Superior temporal gyrus (tissue), 1 donor: ENCODE measurements around the gene SMYD3.
"Not testable (repeated sequence)": the region's sequence is repeated elsewhere in the genome, so short reads cannot be mapped to it uniquely, and the experiment has no call there.

Experiments used
- DNase-seq: peaks from one replicate; pipeline ENCODE4 v3.0.0-alpha.2; 2016; ENCODE audit errors: extremely low spot score

The SMYD3 gene

DNA sequence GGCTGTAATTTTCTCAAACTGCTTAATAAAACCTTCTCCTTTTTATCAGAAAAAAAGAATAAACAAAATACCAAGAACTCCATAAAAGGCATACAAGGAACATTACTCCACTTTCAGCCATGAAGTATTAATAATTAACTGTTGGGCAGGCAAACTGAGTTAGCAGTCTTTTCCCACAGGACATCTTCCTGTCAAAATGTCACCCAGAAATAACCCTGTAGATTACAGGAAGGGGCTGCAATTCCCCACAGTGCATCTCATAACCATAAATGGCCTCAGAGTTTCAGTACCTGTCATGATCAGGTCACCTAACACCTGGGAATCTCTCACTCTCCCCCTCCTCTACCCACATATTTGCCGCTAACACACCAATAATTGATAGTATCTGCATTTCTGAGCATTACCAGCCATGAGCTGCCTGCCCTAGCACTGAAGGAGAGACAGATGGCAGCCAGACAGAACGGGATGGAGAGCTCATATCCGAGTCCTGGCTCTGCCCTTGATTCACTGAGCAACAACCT lies 475.0 kb downstream of the SMYD3 start:
- DNase-seq: no peak

DNA sequence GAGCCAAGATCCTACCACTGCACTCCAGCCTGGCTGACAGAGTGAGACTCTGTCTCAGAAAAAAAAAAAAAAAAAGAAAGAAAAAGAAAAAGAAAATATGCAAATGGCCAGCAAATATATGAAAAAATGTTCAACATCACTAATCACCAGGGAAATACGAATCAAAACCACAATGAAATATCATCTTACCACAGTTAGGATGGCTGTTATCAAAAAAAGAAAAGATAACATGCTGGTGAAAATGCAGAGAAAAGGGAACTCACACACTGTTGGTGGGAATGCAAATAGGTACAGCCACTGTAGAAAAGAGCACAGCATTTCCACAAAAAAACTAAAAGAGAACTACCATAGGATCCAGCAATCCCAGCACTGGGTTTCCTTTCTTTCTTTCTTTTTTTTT lies 477.5 kb downstream of the SMYD3 start:
- DNase-seq: no peak

DNA sequence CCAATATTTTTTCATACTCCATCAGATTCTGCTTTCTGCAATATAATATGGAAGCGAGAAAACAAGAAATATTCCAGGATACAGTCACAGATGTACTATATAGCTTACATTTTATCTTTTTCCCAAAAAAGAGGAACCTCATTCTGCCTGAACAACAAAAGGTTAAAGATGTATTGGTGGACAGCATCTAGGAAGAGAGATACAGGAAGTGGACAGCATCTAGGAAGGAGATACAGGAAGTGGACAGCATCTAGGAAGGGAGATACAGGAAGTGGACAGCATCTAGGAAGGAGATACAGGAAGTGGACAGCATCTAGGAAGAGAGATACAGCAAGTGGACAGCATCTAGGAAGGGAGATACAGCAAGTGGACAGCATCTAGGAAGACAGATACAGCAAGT lies 483.0 kb downstream of the SMYD3 start:
- DNase-seq: not testable (repeated sequence)

DNA sequence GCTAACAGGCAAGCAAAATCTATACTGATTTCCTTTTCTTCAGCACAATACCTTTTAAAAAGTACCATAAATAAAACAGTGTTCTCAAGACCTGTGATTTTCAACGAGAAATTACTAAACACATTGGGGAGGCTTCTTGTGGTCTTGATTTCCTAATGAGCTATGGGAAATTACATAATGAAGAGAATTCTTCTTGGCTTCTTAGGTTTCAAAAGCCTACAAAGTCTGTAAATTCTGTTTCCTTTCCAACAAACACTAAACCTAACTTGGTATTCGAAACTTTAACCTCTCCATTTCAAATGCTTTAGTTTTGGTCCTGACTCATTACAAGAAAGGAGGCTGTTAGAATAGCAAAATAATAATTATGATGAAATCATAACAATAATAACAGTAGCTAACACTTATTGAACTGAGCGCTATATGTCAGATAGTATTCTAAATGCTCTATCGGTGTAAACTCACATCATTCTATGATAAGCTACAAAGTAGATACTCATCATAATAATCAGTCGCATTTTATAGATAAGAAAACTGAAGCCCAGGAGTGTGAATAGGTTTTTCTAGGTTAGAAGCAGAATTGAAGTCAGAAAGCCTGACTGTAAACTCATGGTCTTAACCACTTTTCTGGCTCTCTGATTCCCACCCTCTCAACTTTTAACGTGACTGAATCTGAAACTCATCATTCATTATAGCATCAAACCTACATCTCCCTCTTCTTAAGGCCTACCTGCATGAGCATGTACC lies 486.7 kb downstream of the SMYD3 start:
- no peak for DNase-seq

DNA sequence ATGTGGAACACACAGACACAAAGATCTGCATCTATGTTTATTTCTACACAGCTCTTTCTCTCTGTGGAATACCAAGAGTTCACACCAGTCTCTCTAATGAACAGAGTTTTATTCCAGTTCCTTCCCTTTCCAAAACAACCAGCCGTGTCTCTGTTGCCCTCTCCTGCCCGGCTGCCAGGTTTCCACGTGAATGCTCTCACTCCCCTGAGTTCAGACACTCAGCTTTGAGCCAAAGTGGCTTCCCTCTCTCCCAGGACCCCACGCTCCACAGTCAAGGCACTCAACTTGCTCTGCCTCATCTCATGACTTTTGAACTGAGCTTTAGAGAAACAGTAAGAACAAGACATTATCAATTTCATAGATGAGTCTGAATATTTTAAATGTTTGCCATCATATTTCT lies 488.9 kb downstream of the SMYD3 start:
- no peak for DNase-seq

DNA sequence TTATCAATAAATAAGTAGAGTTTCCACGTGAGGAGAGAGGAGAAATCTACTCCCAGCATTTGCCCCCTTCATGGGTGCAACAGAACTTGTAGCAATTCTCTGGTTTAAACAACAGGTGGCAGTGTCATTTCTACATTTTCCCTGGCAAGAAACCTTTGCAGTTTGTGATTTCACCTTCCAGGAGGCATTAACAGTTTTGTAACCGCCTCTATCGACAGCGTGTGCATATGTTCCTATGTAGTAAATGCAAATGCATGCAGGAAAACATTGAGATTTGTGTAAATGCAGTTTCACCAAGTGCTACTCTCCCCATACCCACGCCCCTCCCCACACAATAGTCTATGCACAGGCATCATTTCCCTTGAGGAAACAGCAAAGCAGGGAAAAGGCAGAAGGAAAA lies 494.7 kb downstream of the SMYD3 start:
- peak; percentile 68 for DNase-seq

DNA sequence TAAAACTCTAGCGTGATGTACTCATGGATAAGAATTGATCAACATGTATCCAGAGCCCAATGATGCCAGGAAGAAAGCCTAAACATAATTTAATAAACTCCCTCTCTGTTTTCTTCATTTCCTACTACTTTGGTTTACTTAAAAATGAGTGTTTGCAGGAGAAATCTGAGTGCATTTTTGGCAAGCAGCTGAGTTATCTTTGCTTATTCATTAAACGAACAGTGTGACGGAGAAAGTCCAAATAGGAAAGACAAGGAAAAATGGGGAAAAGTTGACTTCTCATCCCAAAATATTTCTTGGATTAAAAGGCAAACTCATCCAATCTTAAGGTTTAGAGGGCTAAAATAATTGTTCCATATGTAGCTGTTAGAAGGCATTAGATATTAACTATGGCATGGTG lies 496.7 kb downstream of the SMYD3 start:
- no peak for DNase-seq

DNA sequence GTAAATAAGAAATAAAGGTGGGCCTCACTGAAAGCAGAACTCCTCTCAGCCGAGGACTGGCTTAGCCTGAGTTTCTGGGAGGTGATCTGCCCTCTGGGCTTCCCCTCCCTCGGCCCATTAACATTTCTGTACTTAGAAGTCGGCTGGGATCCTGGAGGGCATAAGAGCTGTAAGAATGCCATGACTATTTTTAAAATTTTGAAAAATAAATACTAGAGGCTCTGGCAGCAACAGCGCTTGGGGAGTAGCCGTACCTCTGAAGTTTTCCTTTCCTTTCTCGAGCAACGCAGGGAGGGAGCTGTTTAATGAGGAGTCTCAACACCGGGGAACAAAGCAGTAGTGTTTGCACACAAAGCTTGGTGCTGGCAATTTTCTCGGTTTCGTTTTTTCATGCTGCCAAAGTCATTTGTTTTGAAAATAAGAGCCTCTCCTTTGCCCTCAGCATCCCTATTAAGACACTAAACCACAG lies 498.7 kb downstream of the SMYD3 start:
- peak; percentile 68 for DNase-seq

DNA sequence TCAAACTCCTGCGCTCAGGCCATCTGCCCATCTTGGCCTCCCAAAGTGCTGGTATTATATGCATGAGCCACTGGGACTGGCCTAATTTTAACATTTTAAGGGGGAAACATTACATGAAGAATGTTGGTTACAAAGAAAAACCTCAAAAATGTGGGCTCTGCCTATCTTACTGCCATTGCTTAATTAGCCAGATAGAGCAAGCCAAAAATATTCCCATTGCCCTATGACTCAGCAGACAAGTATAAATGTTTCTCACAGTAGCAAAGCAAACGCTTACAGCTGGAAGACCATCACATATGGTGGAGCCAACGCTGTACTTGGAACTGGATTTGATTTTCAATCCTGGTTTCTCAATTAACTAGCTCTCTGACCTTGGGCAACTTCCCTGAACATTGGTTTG lies 502.0 kb downstream of the SMYD3 start:
- DNase-seq: peak; percentile 26

DNA sequence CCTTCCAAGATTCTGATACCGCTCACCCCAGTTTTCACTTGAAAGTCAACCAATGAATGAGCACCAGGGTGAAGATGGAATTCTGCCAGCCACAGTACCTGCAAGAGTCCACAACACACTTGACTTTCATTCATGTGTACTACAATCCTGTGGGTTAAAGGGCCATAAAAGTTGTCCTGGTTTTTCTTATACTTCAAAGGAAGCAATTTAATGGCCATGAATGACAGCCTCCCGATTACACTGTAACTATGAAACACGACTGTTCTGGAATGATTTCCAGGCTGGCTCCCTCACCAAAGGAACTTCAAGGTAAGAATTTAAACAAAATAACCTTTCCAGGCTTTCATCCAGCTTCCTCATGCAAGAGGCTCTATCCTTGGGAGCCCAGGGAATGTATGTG lies 502.8 kb downstream of the SMYD3 start:
- DNase-seq: no peak

DNA sequence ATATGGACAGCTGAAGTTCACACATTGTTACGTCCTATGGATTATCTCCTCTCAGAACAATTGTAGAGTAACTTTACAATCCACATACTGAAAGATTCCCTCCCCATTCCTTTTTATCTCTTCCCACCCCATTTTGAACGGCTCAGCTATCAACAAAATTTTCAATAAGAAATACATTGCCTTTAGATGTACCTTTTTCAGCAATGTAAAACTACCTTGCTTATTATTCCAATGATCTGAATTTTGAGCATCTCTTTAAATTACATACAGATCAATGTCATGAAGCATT lies 503.7 kb downstream of the SMYD3 start:
- DNase-seq: no peak

DNA sequence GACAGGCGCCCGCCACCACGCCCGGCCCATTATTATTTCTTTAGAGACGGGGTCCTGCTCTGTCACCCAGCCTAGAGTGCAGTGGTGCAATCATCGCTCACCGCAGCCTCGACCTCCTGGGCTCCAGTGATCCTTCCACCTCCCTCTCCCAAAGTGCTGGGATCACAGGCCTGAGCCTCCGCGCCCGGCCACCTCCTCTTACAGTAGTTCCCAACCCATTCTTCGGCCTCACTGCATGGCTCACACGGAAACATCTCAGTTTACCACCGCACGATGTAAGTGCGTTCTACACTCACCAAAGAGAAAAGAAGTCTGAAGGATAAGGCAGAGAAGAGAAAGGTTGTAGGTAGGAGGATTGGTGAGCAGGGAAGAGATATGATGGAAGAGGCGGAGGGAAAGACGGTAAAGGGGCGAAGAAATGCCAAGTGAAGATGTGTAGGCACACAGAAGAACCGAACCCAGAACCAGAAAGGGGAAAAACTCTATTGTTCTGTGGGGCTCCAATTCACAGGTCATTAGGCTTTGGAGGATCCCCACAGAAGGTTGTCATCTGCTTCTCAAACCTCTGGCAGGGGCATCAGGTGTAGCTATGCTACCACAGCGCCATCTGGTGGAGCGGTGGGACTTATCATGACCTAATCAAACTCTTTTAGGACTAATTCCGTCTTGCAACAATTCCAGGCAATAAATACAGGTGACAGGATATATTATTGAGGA lies 504.2 kb downstream of the SMYD3 start:
- DNase-seq: peak; percentile 95

DNA sequence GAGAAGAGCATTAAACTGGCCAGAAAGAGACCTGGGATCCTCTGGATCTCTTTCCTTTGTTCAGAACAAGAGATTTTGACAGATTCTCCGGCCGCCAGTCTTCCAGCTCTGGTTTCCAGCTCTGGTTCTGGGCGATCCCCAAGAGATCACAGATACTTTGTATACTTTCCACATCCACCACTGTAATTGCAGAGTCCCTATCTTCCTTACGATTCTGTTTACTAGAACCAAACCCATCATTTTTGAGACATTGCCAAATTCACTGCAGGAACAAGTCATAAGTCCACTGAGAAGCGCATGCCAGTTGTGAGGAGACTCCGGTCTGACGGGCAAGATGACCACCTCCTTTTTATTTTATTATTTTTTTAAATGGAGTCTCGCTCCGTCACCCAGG lies 505.2 kb downstream of the SMYD3 start:
- no peak for DNase-seq

DNA sequence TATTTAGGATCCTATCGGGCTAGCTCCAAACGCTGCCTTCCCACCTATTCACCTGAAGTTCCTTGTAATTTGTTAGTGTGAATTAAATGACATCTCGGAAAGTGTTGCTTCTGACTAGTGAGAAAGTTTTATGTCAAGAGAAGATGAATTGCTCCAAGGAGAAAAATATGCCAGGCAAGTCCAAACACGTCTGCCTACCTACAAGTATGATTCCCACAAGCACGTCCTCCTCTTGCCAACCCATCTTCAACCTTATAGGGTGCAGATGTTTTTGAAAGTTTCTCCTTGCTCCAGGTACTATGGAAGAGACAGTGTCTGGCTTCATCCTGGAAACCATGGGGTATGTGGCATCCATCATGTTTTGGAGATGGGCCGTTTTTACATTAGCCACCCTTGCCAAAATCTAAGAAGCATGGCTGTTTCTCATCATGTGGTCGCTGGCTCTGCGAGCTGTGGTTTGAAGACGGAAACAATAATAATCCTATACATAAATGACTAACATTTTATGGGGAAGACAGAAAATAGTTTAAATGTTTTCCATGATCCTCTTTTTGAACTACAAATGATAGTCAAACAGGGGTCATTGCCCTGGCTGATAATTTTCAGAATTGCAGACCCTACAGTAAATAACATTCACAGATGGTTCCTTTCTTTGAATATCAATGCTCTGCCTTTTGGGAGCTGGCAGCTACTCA lies 505.8 kb downstream of the SMYD3 start:
- no peak for DNase-seq

DNA sequence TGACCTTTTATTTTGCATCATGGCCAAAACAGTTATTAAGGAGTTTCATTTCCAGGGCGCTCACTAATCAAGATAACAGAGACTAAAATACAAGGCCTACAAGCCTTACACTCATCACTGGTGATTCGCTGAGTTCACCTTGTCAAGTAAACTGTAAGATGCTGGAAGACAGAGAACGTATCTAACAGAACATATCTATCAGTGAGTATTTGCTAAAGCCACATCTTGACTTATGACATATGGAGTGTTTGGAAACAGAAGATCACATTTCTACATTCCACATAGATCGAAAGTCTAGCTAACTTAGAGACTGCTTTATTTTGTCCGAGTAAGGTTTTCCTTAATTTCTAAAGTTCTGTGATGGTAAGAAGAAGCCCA lies 506.5 kb downstream of the SMYD3 start:
- DNase-seq: no peak

DNA sequence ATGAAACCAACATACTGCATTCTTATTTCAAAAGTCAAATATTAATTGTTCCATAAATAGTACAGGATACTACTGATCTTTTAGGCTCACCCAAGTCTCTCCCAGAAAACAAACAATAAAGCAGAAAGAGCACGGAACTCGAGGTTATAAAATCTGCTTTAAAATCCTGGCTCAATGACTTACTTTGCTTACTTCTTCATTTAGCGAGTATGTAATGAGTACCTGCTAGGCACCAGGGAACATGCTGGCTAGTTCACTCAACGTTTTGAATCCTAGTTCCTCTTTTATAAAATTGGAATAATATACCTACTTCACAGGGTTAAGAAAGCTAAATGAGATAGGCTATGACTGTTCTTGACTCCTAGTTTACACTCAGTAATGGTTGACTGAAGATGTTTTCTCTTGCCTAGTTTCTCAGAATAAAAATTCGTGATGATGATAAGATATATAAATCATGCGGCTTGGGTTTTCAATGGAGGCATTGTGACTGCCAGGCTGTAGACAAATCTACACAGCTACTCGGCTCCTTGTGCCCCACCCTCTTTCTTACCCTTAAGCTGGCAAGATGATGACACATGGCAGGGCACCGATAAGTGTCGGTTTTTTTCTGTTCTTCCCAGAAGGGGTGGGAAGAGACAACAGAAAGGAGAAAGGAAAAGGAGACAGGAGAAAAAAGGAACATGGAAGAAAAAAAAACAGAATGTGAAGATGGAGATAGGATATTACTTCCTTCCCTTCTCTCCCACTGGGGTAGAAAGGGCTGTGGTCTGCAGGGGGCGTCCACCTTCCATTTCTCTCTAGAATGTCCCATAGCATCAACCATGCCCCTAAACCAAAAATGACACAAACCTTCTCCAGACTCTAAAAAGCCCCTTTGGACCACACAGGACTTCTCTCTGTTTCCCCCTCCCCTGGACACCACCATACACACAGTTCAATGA lies 507.1 kb downstream of the SMYD3 start:
- no peak for DNase-seq

DNA sequence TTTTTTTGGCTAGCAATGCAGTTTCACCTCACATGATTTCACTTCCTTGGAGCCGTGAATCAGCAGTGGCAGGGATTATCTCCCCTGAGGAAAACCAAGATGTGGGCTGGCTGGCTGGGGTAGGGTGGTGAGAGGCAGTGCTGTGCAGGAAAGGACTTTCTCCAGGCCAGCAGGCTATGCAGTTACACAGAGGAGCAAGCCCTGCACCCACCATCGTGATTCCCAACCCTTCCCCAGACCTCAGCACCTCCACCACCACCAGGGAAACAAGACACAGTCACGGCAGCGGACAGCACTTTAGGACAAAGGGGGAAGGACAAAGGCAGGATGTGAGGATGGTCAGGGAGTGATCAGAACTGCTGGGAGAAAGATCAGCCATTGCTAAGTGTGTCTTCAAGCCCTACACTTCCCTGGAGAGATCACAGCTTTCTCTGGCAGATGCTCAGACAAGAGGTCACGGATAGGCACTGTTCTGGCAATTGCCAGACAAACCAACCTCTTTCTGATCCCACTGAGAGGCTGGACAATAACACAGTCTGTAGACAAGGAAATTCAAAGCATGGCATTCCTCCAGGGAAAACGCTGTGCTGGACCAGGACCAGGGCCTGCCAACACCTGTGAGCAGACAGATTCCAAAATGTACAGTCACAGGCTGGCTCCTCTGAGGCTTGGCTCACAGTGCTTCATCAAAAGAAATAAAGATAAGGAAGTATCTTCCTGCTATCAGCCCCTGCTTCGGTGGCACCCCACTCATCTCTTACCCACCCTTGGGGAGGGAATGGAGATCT lies 509.4 kb downstream of the SMYD3 start:
- no peak for DNase-seq

DNA sequence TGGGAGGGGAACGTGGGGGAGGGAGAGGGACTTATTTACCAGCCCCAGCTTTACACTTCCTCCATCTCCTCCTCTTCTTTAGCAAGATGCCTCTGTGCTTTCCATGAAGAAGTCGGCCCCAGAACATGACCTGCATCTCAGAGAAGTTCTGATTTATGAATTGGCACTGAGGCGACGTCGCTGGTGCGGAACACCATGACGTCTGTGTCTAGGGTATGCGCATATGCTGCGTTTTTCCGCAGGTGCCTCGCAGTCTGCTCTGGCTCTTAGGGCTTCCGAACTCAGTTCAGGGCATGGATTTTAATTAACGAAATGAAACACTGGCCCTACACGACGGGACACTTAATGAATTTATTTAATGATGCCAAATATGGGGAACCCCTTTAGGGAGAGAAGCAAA lies 510.3 kb downstream of the SMYD3 start:
- DNase-seq: no peak

DNA sequence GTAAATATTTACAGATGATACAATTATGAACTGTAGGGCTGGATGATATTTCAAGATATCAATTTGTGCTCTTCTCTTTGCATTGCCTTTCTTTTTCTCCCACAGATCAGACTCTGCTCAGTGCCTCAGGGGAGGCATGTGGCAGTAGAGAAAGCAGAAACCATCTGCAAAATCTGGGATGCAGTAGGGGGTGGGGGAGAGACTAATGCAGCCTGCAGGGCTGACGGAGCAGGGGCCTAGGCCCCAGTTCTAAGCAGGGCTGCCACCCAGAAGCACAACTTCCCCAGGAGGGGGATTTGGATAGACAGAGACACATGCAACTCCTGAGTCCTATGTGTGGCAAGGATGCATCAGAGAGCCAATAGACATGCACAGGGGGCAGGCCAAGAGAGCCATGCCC lies 511.6 kb downstream of the SMYD3 start:
- DNase-seq: no peak

DNA sequence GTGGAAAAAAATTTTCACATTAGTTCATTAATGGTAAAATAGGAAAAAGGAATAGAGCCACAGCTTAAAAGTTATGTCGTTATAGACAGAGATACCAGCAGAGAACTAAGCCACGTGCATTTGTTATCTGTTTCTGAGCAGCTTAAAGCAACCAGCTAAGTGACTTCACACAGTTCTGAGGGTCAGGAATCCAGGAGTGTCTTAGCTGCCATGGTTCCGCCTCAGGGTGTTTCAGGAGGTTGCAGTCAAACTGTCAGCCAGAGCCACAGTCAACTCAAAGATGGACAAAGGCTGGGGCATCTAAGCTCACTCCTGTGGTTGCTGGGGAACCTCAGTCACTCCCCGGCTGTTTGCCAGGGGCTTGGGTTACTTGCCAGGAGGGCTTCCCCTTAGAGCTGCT lies 515.8 kb downstream of the SMYD3 start:
- DNase-seq: no peak
